NCI-H1436 (cell line): ENCODE measurements around the gene CPN2.

Source experiments
- DNase-seq: peaks from one replicate; lab custom pipeline; 2025; lab: John Stamatoyannopoulos, UW

The CPN2 gene

GRCh38 chr3:194352667-194353246, 1.6 kb upstream of the CPN2 start:
- DNase-seq = no peak

- DNase-seq = no peak
Measured at GRCh38 chr3:194351952-194352536, 916 bp upstream of the CPN2 start.

GRCh38 chr3:194350726-194351071, 429 bp downstream of the CPN2 start:
- DNase-seq = no peak

GRCh38 chr3:194348354-194348753, 2.8 kb downstream of the CPN2 start:
- no peak for DNase-seq

- no peak for DNase-seq
Measured at GRCh38 chr3:194346621-194347020, 4.5 kb downstream of the CPN2 start.

- no peak for DNase-seq
Measured at GRCh38 chr3:194346035-194346434, 5.1 kb downstream of the CPN2 start.

GRCh38 chr3:194344012-194344411, 7.1 kb downstream of the CPN2 start:
- peak; percentile 15 for DNase-seq

GRCh38 chr3:194343561-194343893, 7.6 kb downstream of the CPN2 start:
- no peak for DNase-seq

- DNase-seq = no peak
Measured at GRCh38 chr3:194342861-194343560, 8.1 kb downstream of the CPN2 start.

- DNase-seq = no peak
Measured at GRCh38 chr3:194340757-194341400, 10.2 kb downstream of the CPN2 start.

DNA sequence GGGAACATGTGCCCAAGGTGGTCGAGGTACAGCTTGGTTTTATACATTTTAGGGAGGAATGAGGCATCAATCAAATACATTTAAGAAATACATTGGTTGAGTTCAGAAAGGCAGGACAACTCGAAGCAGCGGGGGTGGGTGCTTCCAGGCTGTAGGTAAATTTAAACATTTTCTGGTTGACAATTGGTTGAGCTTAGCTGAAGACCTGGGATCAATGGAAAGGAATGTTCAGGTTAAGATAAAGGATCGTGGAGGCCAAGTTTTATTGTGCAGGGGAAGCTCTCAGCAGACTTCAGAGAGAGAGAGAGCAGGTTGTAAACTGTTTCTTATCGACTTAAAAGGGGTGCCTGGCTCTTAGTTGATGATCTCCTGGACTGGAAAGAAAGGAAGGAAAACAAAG, 11.3 kb downstream of the CPN2 start:
- no peak for DNase-seq

DNA sequence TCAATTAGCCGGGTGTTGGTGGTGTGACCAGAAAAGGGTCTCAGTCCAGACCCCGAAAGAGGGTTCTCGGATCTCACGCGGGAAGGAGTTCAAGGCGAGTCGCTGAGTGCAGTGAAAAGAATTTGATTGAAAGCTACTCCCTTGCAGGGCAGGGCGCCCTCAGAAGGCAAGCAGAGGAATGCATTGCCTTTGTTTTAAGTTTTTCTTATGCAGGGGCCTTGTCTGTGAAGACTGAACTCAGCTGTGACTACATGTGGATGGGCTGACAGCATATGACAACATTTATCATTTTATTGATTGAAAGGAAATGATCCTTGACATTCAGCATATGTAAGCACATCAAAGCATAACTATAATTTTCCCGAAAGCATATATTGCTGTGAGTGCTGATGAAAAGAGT, 11.8 kb downstream of the CPN2 start:
- DNase-seq = no peak

DNA sequence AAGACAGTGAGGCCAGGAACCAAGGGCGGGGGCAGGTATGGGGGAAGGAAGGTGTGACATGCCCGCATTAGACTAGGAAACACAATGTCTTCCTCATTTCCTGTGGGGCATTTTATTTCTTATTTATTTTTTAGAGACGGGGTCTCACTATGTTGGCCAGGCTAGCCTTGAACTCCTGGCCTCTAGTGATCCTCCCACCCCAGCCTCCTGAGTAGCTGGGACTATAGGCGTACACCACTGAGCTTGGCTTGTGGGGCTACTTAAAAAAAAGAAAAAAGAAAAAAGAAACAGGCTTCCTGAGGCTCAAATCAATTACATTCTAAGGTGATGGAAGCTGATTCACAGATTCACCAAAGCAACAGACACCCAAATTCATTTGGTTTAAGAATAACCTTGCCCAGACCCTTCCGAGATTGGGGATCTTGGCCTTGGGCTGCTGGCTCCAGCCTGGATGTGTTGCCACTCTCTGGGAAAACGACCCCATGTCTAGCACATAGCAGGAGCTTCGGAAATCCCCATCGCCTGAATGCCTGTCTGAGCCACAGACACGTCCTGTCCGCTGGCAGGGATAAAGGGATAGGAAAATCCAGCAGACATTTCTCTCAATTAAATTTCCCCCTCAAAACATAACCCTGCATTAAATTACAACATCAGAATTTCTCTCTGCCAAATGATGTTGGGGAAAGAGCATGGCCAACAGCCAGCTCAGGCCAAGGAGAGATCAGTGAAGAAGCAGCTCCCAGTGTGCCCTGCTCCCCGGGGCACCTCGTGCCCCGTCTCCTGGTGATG, 13.0 kb downstream of the CPN2 start:
- DNase-seq = no peak

DNA sequence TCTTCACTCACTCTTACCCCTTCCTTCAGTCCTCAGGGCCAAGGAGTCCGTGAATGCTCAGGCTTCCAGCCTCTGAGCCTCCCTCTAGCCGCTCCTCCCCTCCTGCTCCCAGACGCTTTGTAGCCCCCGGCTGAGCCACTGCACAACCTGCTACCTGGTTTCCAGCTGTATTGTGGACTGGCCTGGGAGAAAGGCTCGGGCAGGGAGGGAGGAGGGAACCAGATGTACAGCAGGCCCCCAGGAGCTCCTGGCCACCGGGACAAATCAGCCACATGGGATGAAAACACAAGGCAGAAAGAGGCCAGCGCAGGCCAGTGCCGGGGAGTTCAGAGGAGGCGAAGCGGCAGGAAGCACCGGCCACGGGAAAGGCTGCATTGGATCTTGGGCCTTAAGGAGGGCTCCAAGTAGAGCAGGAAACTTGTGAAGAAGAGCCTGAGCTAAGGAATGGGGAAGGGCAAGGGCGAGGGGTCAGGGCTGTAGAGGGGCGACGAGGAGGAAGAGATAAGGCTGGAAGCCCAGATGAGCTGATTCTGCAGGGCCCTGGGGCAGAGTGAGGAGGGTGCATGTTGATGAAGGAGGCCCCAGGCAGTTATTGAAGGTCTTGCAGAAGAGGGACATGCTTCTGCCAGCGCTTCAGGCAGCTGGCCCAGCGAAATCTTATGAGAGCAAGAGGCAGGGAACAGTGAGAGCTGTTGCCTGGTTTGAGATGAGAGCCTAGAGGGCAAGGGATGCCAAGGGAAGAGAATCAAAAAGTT, 14.3 kb downstream of the CPN2 start:
- no peak for DNase-seq

DNA sequence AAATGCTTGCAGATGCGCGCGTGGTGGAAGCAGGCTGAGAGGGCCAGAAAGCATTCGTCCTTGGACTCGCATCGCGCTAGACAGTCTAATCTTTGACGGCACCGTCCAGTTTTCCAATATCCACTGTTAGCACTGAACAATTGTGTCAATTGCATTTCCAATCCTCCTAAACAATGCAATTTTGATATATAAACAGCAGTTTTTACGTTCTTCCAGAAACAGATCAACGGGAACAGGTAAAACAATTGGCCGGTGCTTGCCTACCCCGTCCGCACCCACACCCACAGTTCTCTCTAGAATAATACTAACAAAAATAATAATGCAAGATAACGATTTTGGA, 17.2 kb downstream of the CPN2 start:
- no peak for DNase-seq

DNA sequence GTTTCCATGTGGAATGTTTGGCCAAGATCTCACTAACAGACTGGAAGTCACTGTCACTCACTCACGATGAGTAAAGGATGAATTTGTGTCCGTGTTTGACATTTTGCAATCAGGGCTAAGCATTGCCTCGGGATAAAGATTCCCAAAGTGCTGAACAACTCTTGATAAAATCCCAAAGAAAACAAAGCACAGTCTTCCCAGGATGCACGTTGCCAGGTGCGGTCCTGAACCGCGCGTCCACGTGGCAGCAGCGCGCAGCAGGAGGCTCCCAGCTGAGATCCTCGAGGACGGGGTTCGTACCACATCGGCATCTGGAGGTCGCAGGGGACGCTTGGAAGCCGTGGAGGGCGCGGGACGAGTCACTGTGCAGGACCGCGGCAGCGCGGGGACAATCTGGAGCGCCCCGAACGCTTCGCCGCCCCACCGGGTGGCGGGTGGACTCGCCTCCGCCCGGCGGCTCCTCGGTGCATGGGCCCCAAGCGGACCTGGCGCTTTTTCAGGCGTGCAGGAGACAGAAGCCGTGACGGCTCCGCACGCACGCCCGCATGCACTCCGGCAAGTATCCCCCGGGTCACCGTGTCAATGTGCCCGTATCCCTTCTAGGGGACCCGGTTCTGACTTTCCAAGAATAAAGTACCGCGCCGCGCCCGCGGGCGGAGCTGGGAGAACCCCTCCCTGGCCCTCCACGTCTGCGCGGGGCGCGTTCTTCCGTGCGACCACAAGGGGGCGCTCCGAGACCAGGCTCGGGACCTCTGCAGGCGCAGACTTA, 17.7 kb downstream of the CPN2 start:
- no peak for DNase-seq

GRCh38 chr3:194332858-194333211, 18.3 kb downstream of the CPN2 start:
- no peak for DNase-seq

DNA sequence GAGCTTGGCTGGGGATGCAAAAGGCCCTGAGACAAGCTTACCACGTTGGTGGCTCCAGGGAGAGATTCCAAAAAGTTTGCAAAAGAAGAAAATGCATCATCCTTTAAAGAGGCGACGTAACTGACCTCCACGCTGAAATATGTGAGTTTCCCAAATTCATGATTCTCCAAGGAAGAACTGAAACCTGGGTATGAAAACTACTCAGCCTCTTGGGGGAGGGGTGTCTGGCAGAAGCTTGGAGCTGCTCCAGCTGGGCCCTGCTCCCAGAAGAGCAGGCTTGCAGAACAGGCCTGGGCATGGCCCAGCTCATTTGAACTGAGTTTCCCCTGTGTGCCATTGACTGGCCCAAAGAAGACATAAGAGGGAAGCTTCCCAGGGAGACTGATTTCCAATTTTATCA, 20.5 kb downstream of the CPN2 start:
- no peak for DNase-seq

DNA sequence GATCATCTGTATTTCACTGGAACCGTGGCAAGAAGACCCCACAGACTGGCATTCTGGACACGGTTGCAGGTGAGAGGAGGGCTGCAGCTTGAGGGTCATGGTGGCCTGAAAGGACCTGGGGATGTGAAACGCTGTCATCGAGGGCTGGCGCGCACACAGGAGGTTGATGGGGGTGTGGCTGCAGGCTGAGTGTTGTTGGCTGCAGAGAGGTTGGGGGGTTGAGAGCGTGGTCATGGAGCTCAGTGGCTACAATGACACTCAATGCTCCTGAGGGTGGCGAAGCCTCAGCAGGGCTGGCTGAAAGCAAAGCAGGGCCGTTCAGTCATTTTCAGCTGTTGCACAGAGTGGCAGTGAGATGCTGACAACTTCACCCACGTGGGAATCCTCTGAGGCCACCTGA, 21.0 kb downstream of the CPN2 start:
- no peak for DNase-seq

GRCh38 chr3:194329583-194329965, 21.6 kb downstream of the CPN2 start:
- no peak for DNase-seq

DNA sequence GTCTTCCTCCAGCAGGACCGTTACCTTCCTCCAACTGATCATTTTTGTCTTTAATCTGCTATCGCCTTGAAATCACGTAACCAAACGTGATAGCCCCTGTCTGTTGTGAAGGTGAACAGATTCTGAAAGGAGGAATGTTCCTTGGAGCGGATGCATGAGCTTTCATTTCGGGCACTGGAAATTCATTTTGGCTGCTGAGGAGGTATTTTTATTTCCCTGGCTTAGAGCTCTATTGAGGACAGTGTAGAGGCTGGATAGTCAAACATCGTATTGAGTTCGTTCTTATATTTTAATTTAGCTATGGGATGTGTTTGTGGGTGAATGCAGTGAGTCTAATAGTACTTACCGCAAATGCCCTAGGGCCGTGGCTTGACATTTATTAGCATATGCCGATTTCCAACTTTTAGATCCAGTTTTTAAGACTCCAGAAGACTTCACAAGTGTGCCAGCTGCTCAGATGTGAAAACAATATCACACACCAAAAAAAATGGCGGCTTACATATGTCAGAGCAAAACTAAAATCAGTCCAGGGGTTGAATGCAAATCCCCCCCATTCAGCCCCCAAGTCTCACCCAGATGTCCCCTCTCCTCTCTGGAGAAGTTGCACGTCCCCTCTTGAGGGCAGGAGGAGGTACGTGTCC, 22.1 kb downstream of the CPN2 start:
- DNase-seq = no peak
